Posterior vena cava (tissue), 2 donors: ENCODE results near the gene KCNC4. TPM values are rescaled to one million over a fixed set of nuclear protein-coding genes. Genes with fewer than 3 reads are reported as not detected.

ENCODE experiments used
- DNase-seq: peaks from one replicate; pipeline ENCODE4 v3.0.0-alpha.2; 2020; ENCODE audit warnings: low spot score
- intact Hi-C, 2 donors: fragments of 100-400 bp; cut with DNase I; formaldehyde crosslinking; loops; one replicate each; pipeline versions ENCODE4 v1.14.1 to v1.14.2; 2022 to 2023
- total RNA-seq, 2 donors: library from RNA; stranded (reverse); fragmentation: NEBNext Ultra II Directional; extraction: Animal tissue kit (Norgen Biotek cat#: 25700); gene quantifications; one replicate each; pipeline ENCODE4 v1.2.1, GENCODE V29; 2021
- donor health status: DM: yes; HTN: yes; CAD: no.
- donor health status: DM: yes; HTN: yes; CAD: no.

The KCNC4 gene
- total RNA-seq, 2 donors from 2014 or later = 9.3 to 15.5 TPM

DNA sequence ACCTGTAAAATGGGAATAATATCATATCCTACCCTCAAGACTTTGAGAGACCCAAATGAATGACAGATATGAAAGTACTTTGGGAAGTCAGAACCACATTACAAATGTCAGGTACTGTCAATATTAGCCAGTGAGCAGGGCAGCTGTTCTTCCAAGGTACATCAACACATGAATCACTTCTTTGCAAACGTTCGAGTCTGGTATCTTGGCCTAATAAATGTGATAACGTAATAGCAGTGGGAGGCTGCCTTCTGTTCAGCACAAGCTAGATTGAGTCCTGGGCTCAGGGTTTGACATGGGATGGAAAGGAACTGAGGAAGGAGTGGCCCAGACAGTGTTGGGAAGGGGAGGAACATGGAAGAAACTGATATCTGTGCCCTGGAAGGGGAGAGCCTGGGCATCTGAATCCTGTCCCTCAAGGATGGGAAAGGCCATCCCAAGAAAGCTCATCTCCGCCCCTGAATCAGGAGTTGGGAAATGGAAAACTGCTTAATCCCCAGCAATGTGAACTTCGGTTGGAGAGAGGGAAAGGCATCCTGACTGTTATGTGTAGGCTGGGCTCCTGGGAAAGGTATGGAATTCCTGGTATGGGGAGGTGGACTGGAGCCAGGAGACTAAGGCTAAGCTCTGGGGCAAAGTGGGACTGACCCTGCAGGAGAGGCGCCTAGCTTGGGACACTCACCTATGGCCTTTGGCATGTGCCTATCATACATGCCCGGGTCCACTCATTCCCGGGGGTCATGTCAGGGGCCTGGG, 14.3 kb downstream of the KCNC4 start:
- intact Hi-C loops = no loop called here
- DNase-seq = no peak

DNA sequence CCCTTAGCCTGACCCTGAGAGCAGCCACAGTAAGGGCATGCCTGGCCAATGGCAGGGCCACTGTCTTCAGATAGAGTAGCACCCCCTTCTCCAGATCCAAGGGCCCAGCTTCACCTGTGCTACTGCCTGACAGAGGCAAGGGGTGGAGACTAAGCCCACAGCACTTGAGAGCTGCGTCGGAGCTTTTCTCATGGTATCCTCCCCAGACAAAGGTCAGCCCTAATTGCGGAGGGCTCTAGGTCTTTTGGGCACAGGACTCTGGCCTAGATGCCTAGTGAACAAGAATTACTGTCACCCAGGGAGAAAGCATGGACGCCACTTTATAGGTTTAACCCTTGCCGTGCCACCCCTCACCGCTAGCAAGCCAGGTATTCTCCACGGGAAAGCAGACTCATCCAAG, 15.1 kb downstream of the KCNC4 start:
- no peak for DNase-seq
- intact Hi-C loops = no loop called here

DNA sequence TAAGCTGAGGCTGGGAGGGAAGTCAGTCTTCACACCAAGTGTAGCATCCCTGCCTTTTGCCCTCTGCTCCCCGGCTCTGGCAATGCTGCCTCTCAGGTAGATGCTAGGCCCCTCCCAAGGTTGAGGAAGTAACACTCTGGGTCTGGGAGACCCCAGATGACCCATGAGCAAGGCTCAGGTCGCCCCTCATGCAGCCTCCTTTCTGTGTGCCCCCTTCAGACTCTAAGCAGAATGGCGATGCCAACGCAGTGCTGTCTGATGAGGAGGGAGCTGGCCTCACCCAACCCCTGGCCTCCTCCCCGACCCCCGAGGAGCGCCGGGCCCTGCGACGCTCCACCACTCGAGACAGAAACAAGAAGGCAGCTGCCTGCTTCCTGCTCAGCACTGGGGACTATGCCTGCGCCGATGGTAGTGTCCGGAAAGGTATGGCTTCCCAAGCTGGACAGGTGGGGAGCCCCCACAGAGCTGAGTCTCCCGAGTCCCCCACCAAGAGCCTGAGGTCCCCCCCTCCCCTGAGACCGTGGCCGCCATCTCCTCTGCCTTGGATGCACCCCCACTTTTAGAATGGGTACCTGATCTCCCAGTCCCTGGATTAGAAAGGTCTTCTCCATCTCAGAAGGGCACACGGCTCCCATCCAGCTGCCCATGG, 15.8 kb downstream of the KCNC4 start:
- DNase-seq = no peak
- intact Hi-C loops = no loop called here

DNA sequence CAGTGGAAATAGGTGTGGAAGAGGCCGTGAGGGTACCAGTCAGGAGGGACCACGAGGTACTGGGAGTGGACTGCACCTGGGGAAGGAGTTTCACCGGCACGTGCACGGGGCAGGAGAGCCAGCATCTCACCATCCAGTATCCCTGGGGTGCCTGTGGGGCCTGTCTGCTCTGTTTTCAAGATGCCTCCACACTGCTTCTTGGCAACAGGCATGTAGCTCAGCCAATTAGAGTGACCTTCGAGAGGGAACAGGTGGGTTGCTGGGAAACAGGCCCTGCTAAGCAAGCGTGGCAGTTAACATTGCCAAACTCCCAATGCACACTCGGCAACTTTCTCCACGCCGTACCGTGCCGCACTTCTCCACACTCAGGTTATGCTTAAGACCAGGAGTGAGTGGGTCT, 17.7 kb downstream of the KCNC4 start:
- intact Hi-C loops = no loop called here
- no peak for DNase-seq

DNA sequence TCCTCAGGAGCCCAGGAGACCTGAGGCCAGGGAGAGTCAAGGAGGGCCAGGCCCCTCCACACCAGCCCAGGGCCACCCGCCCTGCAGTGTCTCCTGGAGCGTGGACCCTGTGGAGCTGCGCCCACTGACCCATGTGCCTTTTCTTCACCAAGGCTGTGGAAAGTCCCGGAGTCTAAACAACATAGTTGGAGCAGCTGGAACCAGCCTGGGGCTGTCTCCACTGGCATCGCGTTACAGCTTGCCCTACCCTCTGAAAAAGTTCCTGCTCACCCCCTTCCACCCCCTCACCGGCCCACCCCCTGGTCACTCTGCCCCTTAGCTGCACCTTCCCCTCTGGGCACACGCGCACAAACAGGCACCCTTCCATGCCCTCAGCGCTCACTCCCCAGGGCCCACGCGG, 18.3 kb downstream of the KCNC4 start:
- no peak for DNase-seq
- intact Hi-C loops = no loop called here

DNA sequence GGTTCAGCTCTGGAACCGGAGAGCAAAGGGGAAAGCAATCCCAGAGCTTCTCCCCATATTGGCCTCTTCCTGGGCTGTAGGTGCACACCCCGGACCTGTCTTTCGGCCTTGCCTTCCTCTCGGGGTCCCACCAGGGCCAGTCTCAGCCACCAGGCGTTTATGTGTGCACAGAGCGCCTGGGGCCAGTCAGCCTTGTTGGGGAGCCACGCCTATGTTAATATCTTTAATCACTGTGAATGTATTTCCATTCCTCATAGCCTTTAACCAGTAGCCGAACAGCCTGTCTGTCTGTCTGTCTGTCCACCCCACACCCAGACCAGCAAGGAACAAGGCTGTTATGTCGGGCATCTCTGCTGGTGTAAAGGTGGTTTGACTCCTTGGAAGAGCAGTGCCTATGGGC, 18.8 kb downstream of the KCNC4 start:
- intact Hi-C loops = no loop called here
- no peak for DNase-seq

DNA sequence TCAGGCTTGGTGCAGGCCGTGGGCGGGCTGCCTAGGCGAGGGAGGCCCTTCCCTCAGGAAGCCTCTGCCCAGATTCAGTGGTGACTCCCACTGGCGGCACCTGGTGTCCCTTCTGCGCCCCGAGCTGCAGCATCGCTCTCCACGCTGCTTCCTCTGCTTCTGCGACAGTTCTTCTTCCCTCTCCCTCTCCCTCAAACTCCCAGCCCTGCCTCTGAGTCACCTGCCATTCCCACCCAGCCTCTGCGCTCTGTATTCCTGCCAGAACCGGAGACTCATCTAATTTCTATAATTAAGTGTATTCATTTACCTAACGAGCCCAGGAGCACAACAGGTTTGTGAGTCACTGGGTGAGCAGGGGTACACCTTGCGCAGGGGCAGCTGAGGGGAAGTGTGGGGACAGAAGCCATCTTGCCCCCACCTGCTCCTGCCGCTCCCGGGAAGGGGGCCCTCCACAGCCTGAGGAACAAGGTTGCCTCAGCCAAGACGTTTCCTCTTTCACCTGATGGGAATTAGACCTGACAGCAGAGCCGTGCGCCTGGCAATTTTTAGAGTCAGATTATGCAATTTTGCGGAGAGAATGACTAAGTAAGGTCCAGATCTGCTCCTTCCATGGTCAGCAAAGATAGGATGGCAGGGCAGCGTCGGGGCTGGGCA, 19.4 kb downstream of the KCNC4 start:
- intact Hi-C loops = loop anchor here in 1 of 2 donors (1.0 kb wide), 2 partner anchors 16 to 179 kb away; no protein-coding TSS in a partner anchor
- DNase-seq = no peak

DNA sequence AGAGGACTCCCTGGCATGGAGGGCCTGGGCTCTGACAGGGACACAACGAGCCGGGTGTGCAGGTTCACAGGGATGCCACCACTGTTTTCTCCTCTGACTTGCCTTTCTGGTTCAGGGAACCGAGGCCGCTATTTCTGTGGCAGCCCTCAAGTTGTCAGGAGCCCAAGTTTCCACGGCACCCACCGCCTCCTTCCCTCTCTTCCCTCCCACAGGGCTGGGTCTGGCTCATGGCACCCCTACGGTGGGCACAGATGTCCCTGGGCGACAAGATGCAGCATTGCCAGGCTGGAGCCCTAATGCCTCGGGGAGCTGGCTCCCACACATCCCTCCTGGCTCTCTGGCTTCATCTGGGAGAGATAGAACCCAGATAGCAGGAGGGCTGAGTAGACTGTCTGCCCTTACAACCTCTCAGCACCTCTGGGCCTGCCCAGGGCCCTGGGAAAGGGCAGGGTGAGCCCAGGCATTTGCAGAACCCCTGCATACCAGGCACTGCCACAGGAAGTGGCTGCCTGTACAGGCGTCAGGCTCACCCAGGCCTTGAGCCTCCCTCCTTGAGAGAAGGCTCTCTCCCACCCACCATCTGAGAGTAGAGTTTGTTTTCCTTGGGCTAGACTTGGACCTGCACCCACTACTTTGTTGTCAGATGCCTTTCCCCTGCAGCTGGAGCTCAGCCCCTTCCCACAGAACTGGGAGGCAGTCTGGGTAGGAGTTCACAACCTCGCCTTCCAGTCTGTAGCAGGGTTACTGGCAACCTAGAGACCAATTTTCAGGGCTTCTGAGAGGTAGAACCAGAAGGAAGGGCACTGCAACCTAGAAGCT, 20.5 kb downstream of the KCNC4 start:
- intact Hi-C loops = loop anchor here in 1 of 2 donors (1.0 kb wide), 2 partner anchors 15 to 178 kb away; no protein-coding TSS in a partner anchor
- DNase-seq = no peak

DNA sequence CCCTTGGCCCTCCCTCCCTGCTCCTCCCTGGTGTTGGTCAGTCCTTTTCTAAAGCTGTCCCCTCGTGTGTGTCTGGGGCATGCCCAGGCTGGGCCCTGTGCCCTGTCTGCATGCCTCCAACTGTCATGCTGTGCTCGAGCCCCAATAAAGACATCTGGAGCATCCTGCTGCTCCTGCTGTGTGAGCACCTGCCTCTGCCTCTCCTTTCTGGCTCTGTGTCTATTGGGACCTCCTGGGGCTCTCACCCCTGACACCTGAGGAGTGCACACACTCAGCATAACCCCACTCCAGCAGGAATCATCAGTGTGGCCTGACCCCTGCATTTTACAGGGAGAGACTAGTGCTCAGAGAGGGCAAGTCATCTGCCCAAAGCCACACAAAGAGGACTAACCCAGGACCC, 23.7 kb downstream of the KCNC4 start:
- intact Hi-C loops = no loop called here
- no peak for DNase-seq

DNA sequence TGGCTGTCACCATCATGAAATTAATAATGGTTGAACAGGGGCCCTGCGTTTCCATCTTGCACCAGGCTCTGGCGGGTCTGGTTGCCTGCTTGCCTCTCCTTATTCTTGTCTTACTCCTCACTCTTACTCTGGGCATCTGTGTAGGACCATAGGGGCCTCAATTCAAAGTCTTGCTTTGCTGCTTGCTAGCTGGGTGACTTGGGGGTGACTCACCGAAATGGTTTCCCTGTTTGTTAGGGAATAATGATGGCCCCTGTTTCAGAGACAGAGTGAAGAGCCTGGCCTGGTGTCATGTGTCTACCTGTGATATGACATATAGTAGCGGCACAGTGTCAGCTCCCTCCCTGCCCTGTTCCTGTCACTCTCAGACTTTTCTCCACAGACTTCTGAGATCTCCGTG, 24.6 kb downstream of the KCNC4 start:
- intact Hi-C loops = no loop called here
- no peak for DNase-seq

DNA sequence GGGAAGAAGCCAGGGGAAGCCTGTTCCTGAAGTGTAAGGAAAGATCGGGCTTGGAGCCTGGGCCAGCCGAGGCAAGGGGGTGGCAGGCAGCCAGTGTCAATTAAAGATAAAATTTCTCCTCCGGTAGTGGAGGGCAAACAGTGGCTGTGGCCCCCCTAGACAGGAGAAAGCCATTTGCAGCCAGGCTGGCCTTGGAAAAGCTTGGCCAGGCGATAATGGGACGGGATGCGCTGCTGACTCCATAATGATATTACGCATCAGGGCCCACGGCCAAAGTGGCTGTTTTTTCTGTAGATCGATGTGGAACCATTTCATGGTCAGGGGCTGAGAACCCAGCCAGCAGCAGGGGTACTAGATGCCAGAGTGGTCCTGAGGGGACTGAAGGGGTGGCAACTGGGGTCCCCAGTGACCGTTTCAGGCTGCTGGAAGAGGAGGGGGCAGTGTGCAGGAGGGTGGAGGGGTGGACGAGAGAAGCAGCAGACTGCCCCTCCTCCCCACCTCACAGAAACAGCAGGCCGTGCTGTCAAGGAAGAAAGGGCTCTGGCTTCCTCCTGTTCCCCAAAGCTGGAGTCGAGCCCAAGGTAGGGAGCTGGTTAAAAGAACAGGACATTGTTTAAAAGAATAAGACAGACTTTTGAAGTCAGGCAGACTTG, 25.2 kb downstream of the KCNC4 start:
- intact Hi-C loops = no loop called here
- no peak for DNase-seq

DNA sequence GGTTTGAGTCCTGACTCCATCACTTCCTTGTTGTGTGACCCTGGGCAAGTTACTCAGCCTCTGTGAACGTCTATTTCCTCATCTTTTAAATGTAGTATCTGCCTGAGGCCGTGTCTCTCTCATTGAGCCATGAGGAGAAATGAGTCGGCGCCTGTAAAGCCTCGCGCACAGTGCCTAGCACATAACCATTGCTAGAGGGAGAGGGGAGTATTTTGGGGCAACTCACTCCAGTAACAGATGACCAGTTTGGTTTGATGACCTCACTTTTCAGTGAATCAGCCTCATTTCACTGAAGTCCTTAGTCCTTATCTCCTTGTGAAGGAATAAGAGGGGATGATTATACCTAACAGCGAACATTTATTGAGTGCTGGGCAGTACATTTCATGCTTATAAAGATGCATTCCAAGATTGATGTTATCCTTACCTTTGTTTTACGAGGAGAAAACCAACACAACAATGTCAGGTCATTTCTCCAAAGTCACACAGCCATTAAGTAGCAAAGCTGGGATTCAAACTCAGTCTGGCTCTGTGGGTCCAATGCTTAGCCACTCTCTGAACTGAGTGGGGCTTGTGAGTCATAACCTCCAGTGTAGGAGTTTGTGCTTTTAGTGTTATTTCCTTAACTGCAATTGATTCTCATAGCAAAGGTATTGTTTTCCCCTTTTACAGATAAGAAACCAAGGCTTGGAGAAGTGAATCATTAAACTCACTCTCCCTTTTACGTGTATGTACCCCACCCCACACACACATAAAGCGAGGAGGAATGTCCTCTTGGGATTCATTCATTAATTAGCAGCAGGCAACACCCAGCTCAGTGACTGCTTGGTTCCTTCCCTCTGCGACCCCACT, 25.9 kb downstream of the KCNC4 start:
- intact Hi-C loops = loop anchor here in 1 of 2 donors (1.0 kb wide), 1 partner anchor 36 kb away; no protein-coding TSS in a partner anchor
- DNase-seq = peak; percentile 4

DNA sequence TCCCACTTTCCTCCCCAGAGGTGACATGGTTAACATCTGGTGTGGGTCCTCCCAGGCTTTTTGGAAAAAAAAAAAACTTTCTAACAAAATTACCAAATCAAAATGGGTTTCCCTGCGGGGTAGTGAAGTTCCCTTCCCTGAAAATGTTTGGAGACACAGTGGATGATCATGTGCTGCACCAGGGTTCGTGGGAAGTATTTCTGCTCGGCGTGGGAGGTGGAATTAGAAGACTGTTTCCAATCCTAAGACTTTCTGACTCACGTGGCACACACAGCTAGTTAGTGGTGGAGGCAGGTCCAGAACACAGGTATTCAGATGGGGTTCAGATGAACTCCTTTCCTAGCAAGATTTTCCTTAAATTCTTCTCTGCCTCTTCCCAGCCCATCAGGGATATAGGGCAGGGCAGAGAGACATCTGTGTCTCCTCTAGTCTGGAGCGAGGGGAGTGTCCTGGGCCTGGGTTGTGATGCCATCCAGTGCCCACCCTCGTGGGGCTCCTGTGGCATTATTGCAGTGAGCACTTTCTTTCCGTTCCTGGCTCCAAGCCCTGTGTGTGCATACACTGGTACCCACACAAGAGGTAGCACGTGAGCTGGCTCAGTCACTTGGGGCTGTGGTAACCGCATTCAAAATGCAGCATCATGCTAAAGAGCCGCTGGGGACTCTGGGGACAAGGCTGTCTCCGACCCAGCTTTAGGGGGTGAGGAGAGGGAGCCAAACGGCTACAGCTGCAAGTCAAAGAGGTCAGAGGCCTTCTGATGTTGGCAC, 27.5 kb downstream of the KCNC4 start:
- intact Hi-C loops = no loop called here
- peak; percentile 62 for DNase-seq

DNA sequence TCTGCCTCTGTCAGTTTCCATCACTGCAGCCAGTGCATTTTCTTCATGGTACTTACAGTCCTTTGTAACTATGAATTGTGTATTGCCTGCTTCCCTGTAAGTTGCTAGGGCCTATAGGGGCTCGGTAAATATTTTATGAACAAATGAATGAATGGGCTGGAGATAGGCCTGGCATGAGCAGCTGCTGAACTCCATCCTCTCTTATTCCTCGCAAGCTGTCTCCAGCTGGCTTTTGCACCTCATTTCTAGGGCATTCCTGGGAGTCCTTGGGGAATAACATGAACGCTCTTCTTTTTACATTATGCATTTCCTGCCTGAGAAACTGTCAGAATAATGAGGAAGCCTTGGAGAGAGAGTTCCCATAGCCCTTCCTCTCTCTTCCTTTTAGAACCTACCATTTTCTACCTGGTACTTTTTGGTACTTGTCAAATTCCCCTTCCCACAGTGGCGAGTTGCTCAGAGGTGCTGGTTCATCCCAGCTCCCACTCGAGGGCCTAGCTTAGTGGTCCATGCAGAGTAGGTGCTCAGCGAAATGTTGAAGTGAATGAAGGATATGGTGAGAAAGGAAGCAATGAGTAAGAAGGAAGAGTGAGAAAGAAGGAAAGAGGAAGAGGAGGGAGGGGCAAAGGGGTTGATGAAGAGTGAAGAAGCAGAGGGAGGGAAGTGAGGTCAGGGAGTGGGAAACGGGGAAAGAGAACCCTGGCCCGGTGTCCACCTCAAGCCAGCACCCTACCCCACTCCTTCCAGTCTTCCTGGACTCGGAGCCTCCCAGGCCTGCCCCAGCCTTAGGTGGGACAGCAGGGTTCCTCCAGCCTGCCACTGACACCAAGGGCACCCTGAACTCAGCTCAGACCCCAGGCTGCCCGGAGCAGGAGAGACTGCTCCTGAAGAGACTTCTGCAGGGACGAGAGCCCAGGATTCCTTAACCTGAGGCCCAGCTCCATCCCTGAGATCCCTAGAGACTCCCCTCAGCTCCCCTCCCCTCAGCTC, 29.6 kb downstream of the KCNC4 start:
- intact Hi-C loops = loop anchor here in 1 of 2 donors (1.0 kb wide), 1 partner anchor 73 kb away; no protein-coding TSS in a partner anchor
- peak; percentile 70 for DNase-seq

DNA sequence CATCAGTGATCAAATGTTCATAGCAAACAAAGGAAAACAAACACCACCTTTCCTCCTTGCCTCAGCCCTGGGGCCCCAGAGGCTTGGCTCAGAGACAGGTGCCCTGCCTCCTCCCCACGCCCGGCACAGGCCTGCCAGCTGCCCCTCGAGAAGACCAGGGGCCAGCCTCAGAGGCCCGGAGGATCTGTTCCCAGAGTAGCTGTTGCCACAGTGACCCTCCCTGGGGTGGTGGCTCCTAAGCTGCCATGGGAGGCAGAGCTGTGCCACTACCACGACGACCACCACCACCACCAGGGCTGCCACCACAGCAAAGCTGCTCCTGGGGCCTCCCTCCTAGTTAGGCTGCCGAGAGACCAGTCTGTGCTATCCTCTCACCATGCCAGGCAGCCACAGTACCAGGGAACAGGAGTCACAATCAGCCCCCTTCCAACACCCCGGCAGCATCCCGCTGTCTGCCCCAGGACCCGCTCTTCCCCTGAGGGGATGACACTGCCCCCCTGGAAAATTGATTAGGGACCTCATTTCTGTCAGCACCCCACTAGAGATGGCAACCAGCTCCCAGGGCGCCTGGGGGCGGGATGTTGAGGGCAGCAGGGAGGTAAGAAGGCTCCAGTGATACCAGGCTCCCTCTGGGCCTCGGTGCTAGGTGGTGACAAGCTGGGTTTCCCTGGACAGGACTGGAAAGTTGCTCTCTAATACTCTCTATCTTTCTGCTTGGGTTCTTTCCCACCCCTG, 30.5 kb downstream of the KCNC4 start:
- intact Hi-C loops = loop anchor here in 1 of 2 donors (1.0 kb wide), 1 partner anchor 72 kb away; no protein-coding TSS in a partner anchor
- DNase-seq = peak; percentile 75
